ENCODE measurements around the gene WDFY3.

The WDFY3 gene

DNA sequence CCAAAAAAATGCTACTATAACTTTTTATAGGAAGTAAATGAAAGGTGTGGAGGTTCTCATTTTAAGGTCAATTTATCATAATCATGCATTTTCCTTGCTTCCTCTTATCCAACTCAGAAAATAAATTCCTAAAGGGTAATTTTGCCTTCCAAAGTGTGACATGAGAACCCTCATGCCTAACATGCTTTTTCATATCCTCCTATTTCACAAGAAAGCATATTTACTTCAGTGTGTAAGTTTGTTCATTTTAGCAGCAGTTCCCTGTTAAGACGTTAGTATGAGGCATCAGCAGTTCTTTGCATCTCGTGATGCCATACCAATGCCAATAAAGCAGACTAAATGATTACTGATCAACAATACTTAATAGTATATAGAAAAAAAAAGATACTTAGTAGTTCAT is 18.4 kb downstream of the WDFY3 start:
- no peak for FAIRE-seq
- TF ChIP-seq, protein P1, sequence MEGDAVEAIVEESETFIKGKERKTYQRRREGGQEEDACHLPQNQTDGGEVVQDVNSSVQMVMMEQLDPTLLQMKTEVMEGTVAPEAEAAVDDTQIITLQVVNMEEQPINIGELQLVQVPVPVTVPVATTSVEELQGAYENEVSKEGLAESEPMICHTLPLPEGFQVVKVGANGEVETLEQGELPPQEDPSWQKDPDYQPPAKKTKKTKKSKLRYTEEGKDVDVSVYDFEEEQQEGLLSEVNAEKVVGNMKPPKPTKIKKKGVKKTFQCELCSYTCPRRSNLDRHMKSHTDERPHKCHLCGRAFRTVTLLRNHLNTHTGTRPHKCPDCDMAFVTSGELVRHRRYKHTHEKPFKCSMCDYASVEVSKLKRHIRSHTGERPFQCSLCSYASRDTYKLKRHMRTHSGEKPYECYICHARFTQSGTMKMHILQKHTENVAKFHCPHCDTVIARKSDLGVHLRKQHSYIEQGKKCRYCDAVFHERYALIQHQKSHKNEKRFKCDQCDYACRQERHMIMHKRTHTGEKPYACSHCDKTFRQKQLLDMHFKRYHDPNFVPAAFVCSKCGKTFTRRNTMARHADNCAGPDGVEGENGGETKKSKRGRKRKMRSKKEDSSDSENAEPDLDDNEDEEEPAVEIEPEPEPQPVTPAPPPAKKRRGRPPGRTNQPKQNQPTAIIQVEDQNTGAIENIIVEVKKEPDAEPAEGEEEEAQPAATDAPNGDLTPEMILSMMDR (IDR thresholded peaks at IDR 0.05; ENCODE audit: insufficient read depth, missing control alignments), result no peak
- no peak for DNase-seq (ENCODE audit: insufficient read length, low spot score)

DNA sequence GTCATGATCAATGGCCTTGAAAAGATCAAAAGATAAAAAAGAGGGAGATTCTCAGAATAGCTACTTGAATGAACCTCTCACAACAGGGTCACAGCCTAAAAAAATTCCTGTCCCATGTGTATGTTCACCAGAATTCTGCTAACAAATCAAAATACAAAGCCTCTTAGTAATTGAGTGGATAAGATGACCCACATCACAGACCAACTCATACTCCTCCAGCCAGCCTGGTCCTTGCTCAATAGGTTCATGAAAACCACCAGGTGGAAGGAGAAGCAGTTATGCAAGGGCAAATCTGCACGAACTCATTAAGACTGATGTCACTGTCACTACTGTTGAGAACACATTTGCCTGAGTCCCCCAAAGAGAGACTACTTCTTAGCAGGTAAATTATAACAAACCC is 21.5 kb downstream of the WDFY3 start:
- DNase-seq (ENCODE audit: insufficient read length, low spot score), result no peak
- TF ChIP-seq, protein P1 (IDR thresholded peaks at IDR 0.05; ENCODE audit: insufficient read depth, missing control alignments), result no peak
- FAIRE-seq, result no peak

DNA sequence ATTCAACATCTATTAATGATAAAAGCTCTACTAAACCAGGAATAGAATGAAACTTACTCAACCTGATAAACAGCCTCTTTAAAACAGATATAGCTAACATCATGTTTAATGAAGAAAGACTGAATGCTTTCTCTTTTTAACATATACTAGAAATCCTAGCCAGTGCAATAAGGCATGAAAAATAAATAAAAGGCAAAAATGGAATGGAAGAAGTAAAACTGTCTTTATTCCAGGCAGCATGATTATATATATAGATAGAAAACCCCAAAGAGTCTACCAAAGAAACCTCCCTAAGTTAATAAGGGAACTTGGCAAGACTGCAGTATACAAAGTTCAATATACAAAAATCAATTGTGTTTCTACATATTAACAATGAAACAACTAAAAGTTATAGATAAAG is 25.5 kb downstream of the WDFY3 start:
- FAIRE-seq, result no peak

DNA sequence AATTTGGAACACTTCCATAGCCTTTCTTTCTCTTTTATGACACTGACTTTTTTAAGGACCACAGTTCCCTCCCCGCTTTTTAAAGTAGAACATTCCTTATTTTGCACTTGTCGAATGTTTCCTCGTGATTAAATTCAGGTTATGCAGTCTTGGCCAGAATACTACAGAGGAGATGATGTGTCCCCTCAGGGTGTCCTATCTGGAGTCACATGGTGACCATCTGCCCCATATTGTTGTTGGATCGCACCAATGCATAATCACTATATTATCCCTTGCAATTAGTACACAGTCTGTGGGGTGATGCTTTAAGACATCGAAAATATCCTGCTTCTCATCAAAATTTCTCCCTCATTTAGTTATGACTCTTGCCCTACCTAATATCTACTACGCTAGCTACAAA is 27.4 kb downstream of the WDFY3 start:
- DNase-seq (ENCODE audit: insufficient read length, low spot score) (no peak), FAIRE-seq (no peak)
- TF ChIP-seq, protein P1 (IDR thresholded peaks at IDR 0.05; ENCODE audit: insufficient read depth, missing control alignments), result no peak

More for the DNA sequence above, 25.5 kb downstream of the WDFY3 start:
- TF ChIP-seq, protein P1 (IDR thresholded peaks at IDR 0.05; ENCODE audit: insufficient read depth, missing control alignments), result no peak
- DNase-seq (ENCODE audit: insufficient read length, low spot score), result no peak

DNA sequence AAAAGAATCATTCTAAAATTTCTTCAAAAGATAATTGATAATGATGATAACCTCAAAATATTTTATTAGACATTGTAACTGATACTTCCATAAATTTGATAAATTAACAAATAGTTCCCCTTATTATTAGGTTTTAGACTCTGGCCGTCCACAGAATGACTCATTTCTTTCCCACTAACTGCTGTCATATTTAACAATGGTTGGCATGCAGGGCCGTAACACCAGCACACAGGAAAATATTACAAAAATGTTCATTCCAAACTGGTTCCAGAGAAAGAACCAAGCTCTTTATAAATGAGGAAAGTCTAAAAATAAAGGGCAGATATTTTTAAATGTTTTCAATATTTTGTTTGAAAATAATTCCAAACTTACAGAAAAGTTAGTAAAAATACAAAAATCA is 28.2 kb downstream of the WDFY3 start:
- TF ChIP-seq, protein P1 (IDR thresholded peaks at IDR 0.05; ENCODE audit: insufficient read depth, missing control alignments), result no peak
- FAIRE-seq (no peak), DNase-seq (ENCODE audit: insufficient read length, low spot score) (no peak)

DNA sequence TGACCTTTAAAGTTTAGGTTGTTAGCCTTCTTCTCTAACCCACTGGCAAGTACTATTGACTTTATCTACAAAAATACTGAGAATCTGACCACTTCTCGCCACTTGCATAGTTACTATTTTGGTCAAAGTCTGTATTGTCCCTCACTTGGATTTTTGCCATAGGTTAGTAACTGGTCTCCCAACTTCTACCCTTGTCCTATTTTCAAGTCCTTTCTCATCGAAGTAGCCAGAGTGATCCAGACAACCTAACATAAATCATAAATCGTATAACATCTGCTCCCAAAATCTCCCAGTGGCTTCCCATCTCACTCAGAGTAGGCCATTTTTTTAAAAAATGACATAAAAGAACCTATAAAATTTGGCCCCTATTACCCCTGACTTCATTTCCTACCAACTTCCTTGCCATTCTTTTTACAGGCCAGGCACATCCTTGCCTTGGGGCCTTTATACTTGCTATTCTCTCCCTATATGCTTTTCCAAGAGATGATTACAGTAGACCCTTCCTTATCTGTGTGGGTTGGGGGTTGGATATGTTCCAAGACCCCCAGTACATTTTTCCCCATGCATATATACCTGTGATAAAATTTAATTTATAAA is 29.0 kb downstream of the WDFY3 start:
- TF ChIP-seq, protein P1 (IDR thresholded peaks at IDR 0.05; ENCODE audit: insufficient read depth, missing control alignments), result no peak
- no peak for FAIRE-seq
- DNase-seq (ENCODE audit: insufficient read length, low spot score), result no peak

DNA sequence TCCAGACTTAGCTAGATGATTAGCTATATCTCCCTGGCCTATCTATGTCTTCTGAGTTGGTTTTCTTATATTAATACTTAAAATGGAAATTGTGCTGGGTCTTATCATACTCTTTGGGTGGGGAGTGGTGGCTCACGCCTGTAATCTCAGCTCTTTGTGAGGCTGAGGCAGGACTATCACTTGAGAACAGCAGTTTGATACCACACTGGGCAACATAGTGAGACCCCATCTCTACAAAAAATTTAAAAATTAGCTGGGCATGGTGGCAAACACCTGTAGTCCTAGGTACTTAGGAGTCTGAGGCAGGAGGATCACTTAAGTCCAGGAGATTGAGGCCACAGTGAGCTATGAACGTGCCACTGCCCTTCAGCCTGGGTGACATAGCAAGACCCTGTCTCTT is 30.4 kb downstream of the WDFY3 start:
- TF ChIP-seq, protein P1 (IDR thresholded peaks at IDR 0.05; ENCODE audit: insufficient read depth, missing control alignments), result no peak
- no peak for FAIRE-seq
- no peak for DNase-seq (ENCODE audit: insufficient read length, low spot score)

Measured in D721Med (cell line).